Smooth muscle cell (in vitro differentiated cells): ENCODE results near the gene POU6F1. TPM values are rescaled to one million over a fixed set of nuclear protein-coding genes. Genes with fewer than 3 reads are reported as not detected.

Experiments
- DNase-seq: peaks from one replicate; lab custom pipeline; 2025; ENCODE audit not compliant: unreplicated experiment; lab: John Stamatoyannopoulos, UW
- H2AFZ ChIP-seq: fragments of 200-600 bp; sonication (generic); 2 replicates; pipeline ENCODE4 v1.6.0; 2016; ENCODE audit warnings: antibody characterized with exemption, low read depth, mild to moderate bottlenecking
- H3F3A ChIP-seq: fragments of 200-600 bp; sonication (generic); 2 replicates; pipeline ENCODE4 v1.6.0; 2017; ENCODE audit warnings: antibody characterized with exemption, low read depth
- H3K27ac ChIP-seq: fragments of 200-600 bp; sonication (generic); 2 replicates; pipeline ENCODE4 v1.5.1; 2016; ENCODE audit warnings: low read depth, mild to moderate bottlenecking
- H3K27me3 ChIP-seq: fragments of 200-600 bp; sonication (generic); 2 replicates; pipeline ENCODE4 v1.6.1; 2016; ENCODE audit warnings: low read depth, mild to moderate bottlenecking
- H3K36me3 ChIP-seq: fragments of 200-600 bp; sonication (generic); 2 replicates; pipeline ENCODE4 v1.5.1; 2016; ENCODE audit warnings: low read depth
- H3K4me1 ChIP-seq: fragments of 200-600 bp; sonication (generic); 2 replicates; pipeline ENCODE4 v1.5.1; 2016; ENCODE audit warnings: low read depth
- H3K4me2 ChIP-seq: fragments of 200-600 bp; sonication (generic); 2 replicates; pipeline ENCODE4 v1.6.0; 2016; ENCODE audit warnings: mild to moderate bottlenecking
- H3K4me3 ChIP-seq: fragments of 200-600 bp; sonication (generic); 2 replicates; pipeline ENCODE4 v1.5.1; 2016; ENCODE audit warnings: mild to moderate bottlenecking
- H3K79me2 ChIP-seq: fragments of 200-600 bp; sonication (generic); 2 replicates; pipeline ENCODE4 v1.6.0; 2016; ENCODE audit warnings: low read depth, mild to moderate bottlenecking
- H3K9ac ChIP-seq: fragments of 200-600 bp; sonication (generic); 2 replicates; pipeline ENCODE4 v1.6.0; 2016; ENCODE audit warnings: low read depth
- H3K9me3 ChIP-seq: fragments of 200-600 bp; sonication (generic); replicated peaks from 2 replicates; pipeline ENCODE4 v1.5.1; 2016; ENCODE audit warnings: low read depth
- H4K20me1 ChIP-seq: fragments of 200-600 bp; sonication (generic); 2 replicates; pipeline ENCODE4 v1.6.0; 2016; ENCODE audit warnings: low read depth
- WGBS: methylation state at CpG from one replicate; pipeline ENCODE4 v1.1.7; 2016; ENCODE audit warnings: low lambda C conversion rate; 5-methylcytosine and 5-hydroxymethylcytosine counted together
- polyA plus RNA-seq: library from polyadenylated mRNA; unstranded; fragments of >200 nt; fragmentation: Nextera tagmentation; extraction: Ambion mirVana; gene quantifications from 2 replicates; pipeline ENCODE4 v1.2.1, GENCODE V29; 2016
- total RNA-seq: library from RNA; depleted of rRNA; stranded (reverse); fragments of >200 nt; gene quantifications from 2 replicates; pipeline ENCODE4 v1.2.3, GENCODE V29; 2014
- TF ChIP-seq, protein P1 (sequence below): fragments of 200-600 bp; sonication (generic); IDR thresholded peaks from 2 replicates; pipeline ENCODE4 v1.5.1; 2017; ENCODE audit warnings: borderline replicate concordance, mild to moderate bottlenecking, antibody characterized with exemption; ENCODE audit not compliant: insufficient read depth, poor library complexity, severe bottlenecking

Gene POU6F1
- total and polyA plus RNA-seq, 2 experiments from 2014 or later = 4.6 to 7.9 TPM

DNA sequence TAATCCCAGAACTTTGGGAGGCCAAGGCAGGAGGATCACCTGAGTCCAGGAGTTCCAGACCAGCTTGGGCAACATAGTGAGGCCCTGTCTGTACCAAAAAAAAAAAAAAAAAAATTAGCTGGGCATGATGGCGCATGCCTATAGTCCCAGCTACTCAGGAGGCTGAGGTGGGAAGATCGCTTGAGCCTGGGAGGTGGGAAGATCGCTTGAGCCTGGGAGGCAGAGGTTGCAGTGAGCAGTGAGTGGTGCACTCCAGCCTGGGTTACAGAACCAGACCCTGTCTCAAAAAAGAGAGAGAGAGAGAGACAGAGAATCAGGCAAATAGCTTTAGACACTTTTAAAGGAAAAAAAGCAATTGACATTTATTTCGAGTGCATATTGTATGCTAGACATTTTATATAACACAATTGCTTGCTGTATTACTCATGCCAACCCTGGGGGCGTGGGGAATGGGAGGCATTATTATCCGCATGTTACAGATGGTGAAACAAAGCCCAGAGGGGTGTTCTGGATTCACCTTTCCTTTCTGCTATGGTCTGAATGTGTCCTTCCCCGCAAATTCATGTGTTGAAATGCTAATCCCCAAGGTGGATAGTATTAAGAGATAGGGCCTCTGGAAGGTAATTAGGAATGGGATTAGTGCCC, 9.7 kb downstream of the POU6F1 start:
- no peak for DNase-seq
- H3K9ac ChIP-seq = no peak overlapping the region
- H3F3A ChIP-seq = no peaks in the 10 kb centered on the region
- TF ChIP-seq, protein P1, sequence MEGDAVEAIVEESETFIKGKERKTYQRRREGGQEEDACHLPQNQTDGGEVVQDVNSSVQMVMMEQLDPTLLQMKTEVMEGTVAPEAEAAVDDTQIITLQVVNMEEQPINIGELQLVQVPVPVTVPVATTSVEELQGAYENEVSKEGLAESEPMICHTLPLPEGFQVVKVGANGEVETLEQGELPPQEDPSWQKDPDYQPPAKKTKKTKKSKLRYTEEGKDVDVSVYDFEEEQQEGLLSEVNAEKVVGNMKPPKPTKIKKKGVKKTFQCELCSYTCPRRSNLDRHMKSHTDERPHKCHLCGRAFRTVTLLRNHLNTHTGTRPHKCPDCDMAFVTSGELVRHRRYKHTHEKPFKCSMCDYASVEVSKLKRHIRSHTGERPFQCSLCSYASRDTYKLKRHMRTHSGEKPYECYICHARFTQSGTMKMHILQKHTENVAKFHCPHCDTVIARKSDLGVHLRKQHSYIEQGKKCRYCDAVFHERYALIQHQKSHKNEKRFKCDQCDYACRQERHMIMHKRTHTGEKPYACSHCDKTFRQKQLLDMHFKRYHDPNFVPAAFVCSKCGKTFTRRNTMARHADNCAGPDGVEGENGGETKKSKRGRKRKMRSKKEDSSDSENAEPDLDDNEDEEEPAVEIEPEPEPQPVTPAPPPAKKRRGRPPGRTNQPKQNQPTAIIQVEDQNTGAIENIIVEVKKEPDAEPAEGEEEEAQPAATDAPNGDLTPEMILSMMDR = no peak
- H3K4me3 ChIP-seq = no peak overlapping the region
- no peaks in the 10 kb centered on the region for H3K27me3 ChIP-seq
- no peak overlapping the region for H3K4me2 ChIP-seq
- no peaks in the 10 kb centered on the region for H3K4me1 ChIP-seq
- H3K27ac ChIP-seq = no peak overlapping the region
- H3K9me3 ChIP-seq = no peaks in the 10 kb centered on the region
- no peaks in the 10 kb centered on the region for H3K79me2 ChIP-seq
- H3K36me3 ChIP-seq = no peaks in the 10 kb centered on the region
- 89% methylated on average over 7 of the region's 7 CpGs for WGBS
- H2AFZ ChIP-seq = no peak overlapping the region
- no peaks in the 10 kb centered on the region for H4K20me1 ChIP-seq

DNA sequence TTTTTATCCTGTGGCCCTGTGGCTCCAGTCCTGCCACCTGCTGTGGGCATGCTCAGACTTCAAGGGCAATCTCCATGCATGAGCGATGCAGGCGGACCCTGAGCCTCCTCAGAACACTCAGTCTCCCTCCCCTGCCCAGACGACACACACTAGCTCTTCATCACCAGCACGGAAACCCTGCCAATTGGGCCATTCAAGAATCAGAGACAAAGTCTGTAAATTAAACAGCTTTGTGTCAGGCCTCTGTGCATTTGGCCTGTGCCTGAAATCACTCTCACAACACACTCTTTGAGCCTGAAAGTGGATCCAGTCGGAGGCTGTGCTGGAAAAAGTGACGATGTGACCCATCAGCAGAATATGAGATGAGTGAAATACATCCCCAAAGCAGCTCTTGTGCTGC, 12.5 kb downstream of the POU6F1 start:
- H2AFZ ChIP-seq = no peak overlapping the region
- no peak overlapping the region for H3K4me3 ChIP-seq
- no peaks in the 10 kb centered on the region for H3K36me3 ChIP-seq
- H3K27ac ChIP-seq = no peak overlapping the region
- H4K20me1 ChIP-seq = no peaks in the 10 kb centered on the region
- DNase-seq = no peak
- no peaks in the 10 kb centered on the region for H3K27me3 ChIP-seq
- H3K79me2 ChIP-seq = no peaks in the 10 kb centered on the region
- no peaks in the 10 kb centered on the region for H3F3A ChIP-seq
- no peaks in the 10 kb centered on the region for H3K4me1 ChIP-seq
- TF ChIP-seq, protein P1 = no peak
- H3K4me2 ChIP-seq = no peak overlapping the region
- no peak overlapping the region for H3K9ac ChIP-seq
- WGBS = 95% methylated on average over 6 of the region's 6 CpGs
- no peaks in the 10 kb centered on the region for H3K9me3 ChIP-seq

GRCh38 chr12:51202718-51203117, 15.1 kb downstream of the POU6F1 start:
- no peaks in the 10 kb centered on the region for H3K9me3 ChIP-seq
- H3K27ac ChIP-seq = no peak overlapping the region
- no peaks in the 10 kb centered on the region for H3K79me2 ChIP-seq
- no peak overlapping the region for H3K4me3 ChIP-seq
- no peaks in the 10 kb centered on the region for H3K36me3 ChIP-seq
- no peaks in the 10 kb centered on the region for H4K20me1 ChIP-seq
- H2AFZ ChIP-seq = no peak overlapping the region
- no peaks in the 10 kb centered on the region for H3F3A ChIP-seq
- no peak overlapping the region for H3K9ac ChIP-seq
- no peaks in the 10 kb centered on the region for H3K4me1 ChIP-seq
- WGBS = 94% methylated on average over 5 of the region's 5 CpGs
- no peaks in the 10 kb centered on the region for H3K27me3 ChIP-seq
- TF ChIP-seq, protein P1 = no peak
- no peak for DNase-seq
- no peak overlapping the region for H3K4me2 ChIP-seq

GRCh38 chr12:51200806-51201205, 17.1 kb downstream of the POU6F1 start:
- H3F3A ChIP-seq = no peaks in the 10 kb centered on the region
- no peak overlapping the region for H3K4me2 ChIP-seq
- TF ChIP-seq, protein P1 = no peak
- no peaks in the 10 kb centered on the region for H3K4me1 ChIP-seq
- no peak overlapping the region for H3K4me3 ChIP-seq
- no peak for DNase-seq
- 90% methylated on average over 9 of the region's 9 CpGs for WGBS
- no peak overlapping the region for H3K27ac ChIP-seq
- no peaks in the 10 kb centered on the region for H3K27me3 ChIP-seq
- no peaks in the 10 kb centered on the region for H3K9me3 ChIP-seq
- H4K20me1 ChIP-seq = no peaks in the 10 kb centered on the region
- H3K9ac ChIP-seq = no peak overlapping the region
- H2AFZ ChIP-seq = no peak overlapping the region
- H3K79me2 ChIP-seq = no peaks in the 10 kb centered on the region
- H3K36me3 ChIP-seq = no peaks in the 10 kb centered on the region
